Measurements from ENCODE around the gene SLC26A5.

SLC26A5 gene

DNA sequence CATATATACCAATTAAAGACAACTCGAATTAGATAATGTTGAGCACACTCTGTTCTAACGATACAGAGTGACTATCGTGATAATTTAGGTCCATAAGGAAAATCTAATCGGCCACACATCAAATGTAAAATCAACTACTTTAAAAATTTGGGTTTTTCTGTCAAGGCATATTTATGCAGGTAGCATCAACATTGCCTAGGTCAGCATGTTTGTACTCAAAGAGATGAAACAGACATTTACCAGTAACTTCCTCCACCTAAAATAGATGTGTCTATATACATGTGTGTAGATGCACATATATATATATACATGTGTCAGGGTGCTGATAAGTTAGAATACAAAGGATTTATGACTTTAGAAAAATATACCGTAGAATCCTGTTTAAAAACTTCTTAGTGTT lies 76.6 kb downstream of the SLC26A5 start:
- TF ChIP-seq, protein P1, sequence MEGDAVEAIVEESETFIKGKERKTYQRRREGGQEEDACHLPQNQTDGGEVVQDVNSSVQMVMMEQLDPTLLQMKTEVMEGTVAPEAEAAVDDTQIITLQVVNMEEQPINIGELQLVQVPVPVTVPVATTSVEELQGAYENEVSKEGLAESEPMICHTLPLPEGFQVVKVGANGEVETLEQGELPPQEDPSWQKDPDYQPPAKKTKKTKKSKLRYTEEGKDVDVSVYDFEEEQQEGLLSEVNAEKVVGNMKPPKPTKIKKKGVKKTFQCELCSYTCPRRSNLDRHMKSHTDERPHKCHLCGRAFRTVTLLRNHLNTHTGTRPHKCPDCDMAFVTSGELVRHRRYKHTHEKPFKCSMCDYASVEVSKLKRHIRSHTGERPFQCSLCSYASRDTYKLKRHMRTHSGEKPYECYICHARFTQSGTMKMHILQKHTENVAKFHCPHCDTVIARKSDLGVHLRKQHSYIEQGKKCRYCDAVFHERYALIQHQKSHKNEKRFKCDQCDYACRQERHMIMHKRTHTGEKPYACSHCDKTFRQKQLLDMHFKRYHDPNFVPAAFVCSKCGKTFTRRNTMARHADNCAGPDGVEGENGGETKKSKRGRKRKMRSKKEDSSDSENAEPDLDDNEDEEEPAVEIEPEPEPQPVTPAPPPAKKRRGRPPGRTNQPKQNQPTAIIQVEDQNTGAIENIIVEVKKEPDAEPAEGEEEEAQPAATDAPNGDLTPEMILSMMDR (conservative IDR thresholded peaks at IDR 0.05): no peak
- no peak for TF ChIP-seq ZFX (IDR thresholded peaks at IDR 0.05)
- H3K27ac ChIP-seq: no peak overlapping the region

DNA sequence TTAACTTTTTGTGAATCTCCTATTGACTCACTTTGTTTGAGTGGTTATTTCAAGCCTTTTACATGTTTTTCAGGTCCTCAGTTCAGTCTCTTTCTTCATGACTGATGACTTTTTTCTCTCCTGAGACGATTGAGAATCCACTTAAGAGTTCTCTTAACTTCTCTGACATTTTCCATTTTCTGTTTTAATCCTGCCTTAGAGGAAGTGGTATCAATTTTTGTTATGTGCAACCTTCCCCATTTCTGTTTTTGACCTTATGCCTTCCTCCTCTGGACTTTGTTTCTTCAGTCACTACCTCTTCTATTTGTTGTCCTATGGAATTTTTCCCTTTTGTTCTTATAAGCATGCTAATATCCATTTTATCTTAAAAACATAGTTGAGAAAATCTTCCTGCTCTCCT lies 96.2 kb downstream of the SLC26A5 start:
- H3K27ac ChIP-seq: no peak overlapping the region
- TF ChIP-seq ZFX (IDR thresholded peaks at IDR 0.05): no peak
- TF ChIP-seq, protein P1 (conservative IDR thresholded peaks at IDR 0.05): no peak

DNA sequence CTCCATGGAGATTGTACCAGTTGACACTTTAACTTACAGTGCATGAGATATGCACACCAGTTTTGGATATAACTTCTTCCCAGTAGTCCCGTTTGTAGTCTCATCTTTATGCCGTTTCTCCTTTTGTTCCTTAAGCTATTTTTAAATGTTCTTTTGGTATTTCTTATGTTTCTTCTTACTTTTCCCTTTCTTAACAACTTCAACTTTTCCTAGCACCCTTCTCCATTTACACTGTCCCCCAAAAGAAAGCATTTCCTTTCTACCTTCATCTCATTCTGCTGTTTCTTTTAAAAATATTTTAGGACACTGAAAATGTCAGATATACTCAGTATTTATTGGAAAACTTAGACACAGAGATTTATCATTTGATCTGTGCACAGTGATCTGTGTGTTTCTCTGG lies 97.0 kb downstream of the SLC26A5 start:
- TF ChIP-seq, protein P1 (conservative IDR thresholded peaks at IDR 0.05): no peak
- TF ChIP-seq ZFX (IDR thresholded peaks at IDR 0.05): no peak
- H3K27ac ChIP-seq: no peak overlapping the region

DNA sequence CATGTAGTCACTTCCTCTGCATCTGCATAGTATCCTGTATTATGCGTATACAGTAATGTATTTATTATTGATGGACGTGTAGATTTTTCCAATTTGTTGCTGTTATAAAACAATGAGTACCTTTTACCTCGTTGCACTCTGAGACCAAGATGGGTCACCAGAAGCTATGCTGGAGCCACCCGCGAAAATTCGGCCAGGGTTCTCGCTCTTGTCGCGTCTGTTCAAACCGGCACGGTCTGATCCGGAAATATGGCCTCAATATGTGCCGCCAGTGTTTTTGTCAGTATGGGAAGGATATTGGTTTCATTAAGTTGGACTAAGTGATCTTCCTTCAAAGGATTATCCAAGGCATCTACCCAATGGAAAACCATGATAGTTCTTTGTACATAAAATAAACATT lies 97.6 kb downstream of the SLC26A5 start:
- TF ChIP-seq, protein P1 (conservative IDR thresholded peaks at IDR 0.05): no peak
- no peak for TF ChIP-seq ZFX (IDR thresholded peaks at IDR 0.05)
- peak overlapping the region; percentile 94 for H3K27ac ChIP-seq

DNA sequence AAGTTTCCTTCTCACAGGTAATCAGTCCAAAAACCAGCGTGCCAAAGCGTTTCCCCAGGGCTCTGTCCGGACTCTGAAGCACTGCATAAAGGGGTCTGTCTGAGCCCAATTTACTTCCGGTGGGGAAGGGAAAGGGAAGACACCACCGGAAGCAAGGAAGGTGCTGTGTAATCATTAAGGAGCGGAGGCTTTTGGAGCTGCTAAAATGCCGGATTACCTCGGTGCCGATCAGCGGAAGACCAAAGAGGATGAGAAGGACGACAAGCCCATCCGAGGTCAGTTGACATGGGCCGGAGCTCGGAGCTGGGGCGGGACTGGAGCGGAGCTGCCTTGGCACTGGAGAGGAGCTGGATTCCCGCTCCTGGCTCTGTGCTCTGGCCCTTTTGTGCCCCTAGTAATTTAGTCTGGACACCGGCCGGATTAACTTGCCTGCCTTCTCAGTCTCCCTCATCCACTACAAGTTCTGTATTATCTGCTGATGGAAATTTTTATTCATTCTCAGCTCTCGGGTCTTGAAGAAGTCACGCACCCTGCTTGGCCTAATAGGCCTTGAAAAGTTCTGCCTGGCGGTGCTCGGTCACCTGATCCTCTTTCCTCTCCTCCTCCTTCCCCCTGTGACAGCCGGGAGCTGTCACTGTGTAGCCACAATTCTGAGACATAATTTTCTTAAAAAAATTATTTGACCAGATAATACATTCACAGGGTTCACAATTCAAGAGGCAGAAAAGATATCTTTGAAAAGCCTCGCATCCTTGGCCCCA lies 98.3 kb downstream of the SLC26A5 start, which contains the start of gene PSMC2:
Gene PSMC2, plus strand, starts transcription at position 137 of the 761 bp plus-strand sequence. Its CDS starts 69 bp downstream, at position 206.
- peak within 1 kb of the TSS; percentile 94 for H3K27ac ChIP-seq
- TF ChIP-seq, protein P1 (conservative IDR thresholded peaks at IDR 0.05): no peak
- peak; percentile 98 for TF ChIP-seq ZFX (IDR thresholded peaks at IDR 0.05)

DNA sequence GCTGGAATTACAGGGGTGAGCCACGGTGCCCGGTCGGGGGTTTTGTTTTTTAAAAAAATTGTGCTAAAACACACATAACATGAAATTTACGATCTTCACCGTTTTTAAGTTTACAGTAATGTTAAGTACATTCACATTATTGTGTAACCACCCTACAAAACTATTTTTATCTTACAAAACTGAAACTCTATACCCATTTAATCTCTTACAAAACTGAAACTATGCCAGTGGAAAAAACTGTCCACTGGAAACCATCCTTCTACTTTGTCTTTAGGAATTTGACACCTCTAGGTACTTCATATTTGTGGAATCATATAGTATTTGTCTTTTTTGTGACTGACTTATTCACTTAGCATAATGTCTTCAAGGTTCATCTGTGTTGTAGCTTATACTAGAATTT lies 99.6 kb downstream of the SLC26A5 start:
- TF ChIP-seq, protein P1 (conservative IDR thresholded peaks at IDR 0.05): no peak
- TF ChIP-seq ZFX (IDR thresholded peaks at IDR 0.05): no peak

DNA sequence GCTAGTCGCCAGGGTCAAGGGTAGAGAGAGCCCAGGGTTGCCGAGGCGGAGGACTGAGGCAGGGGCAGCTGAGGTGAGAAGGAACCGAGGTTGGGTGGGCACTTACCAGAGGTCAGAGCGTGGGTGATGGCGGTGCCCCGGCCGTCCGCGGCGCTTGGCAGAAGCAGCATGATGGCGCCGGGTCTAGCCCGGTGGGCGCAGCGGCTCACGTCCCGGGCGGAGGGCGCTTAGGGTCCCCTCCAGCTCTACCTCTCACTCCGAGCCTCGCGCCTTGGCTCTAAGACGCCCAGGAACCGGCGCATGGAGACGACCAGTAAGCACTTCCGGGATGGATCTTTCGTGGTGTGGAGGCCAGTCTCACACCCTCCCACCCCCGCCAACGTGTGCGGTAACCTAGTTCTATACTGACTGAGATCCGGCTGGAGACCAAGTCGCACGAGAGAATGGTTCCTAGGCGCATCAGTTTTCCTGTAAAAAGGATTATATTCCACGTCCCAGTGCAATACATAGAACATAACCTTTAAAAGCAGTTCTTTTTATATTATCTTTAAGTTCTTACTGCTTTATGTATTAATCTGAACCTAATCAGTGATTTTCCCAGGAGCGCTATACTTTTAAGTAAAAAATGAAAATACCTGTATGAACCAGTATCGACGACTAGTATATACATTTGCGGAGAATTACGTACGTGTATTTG lies 101.4 kb downstream of the SLC26A5 start, which contains the start of gene DNAJC2:
Gene DNAJC2, minus strand, starts transcription at position 315 of the 697 bp plus-strand sequence. Its CDS starts 145 bp downstream, at position 170.
- peak within 1 kb of the TSS; percentile 98 for H3K27ac ChIP-seq
- TF ChIP-seq, protein P1 (conservative IDR thresholded peaks at IDR 0.05): no peak
- TF ChIP-seq ZFX (IDR thresholded peaks at IDR 0.05): peak; percentile 38

More for the DNA sequence above, 99.6 kb downstream of the SLC26A5 start:
- no peak overlapping the region for H3K27ac ChIP-seq
